ENCODE data around the gene AOAH. TPM values are rescaled to one million over a fixed set of nuclear protein-coding genes. Genes with fewer than 3 reads are reported as not detected.
"Not testable (repeated sequence)": the region's sequence is repeated elsewhere in the genome, so short reads cannot be mapped to it uniquely, and the experiment has no call there.

AOAH gene
- total RNA-seq, 1 donor from 2014 or later: 3.3 TPM

GRCh38 chr7:36521133-36521532, 203.2 kb downstream of the AOAH start:
- DNase-seq (ENCODE audit: low spot score) (no peak), ATAC-seq (no peak)

- ATAC-seq (no peak), DNase-seq (ENCODE audit: low spot score) (no peak)
Measured at GRCh38 chr7:36515847-36516246, 208.4 kb downstream of the AOAH start.

- DNase-seq (ENCODE audit: low spot score): no peak
- ATAC-seq: no peak
Measured at GRCh38 chr7:36514289-36515243, 209.7 kb downstream of the AOAH start.

- ATAC-seq (no peak), DNase-seq (ENCODE audit: low spot score) (no peak)
Measured at GRCh38 chr7:36513393-36513792, 210.9 kb downstream of the AOAH start.

GRCh38 chr7:36512616-36513015, 211.7 kb downstream of the AOAH start:
- DNase-seq (ENCODE audit: low spot score) (no peak), ATAC-seq (no peak)

- ATAC-seq (no peak), DNase-seq (ENCODE audit: low spot score) (no peak)
Measured at GRCh38 chr7:36509962-36510361, 214.3 kb downstream of the AOAH start.

- DNase-seq (ENCODE audit: low spot score) (no peak), ATAC-seq (no peak)
Measured at GRCh38 chr7:36507475-36508440, 216.5 kb downstream of the AOAH start.

- ATAC-seq (no peak), DNase-seq (ENCODE audit: low spot score) (no peak)
Measured at GRCh38 chr7:36506820-36507219, 217.5 kb downstream of the AOAH start.

GRCh38 chr7:36506130-36506798, 218.0 kb downstream of the AOAH start:
- ATAC-seq (no peak), DNase-seq (ENCODE audit: low spot score) (no peak)

GRCh38 chr7:36504617-36505016, 219.7 kb downstream of the AOAH start:
- not testable (repeated sequence) for ATAC-seq; DNase-seq (ENCODE audit: low spot score)

- DNase-seq (ENCODE audit: low spot score); ATAC-seq: not testable (repeated sequence)
Measured at GRCh38 chr7:36504216-36504615, 220.1 kb downstream of the AOAH start.

- ATAC-seq: no peak
- no peak for DNase-seq (ENCODE audit: low spot score)
Measured at GRCh38 chr7:36497775-36498174, 226.5 kb downstream of the AOAH start.

- not testable (repeated sequence) for DNase-seq (ENCODE audit: low spot score); ATAC-seq
Measured at GRCh38 chr7:36497176-36497575, 227.1 kb downstream of the AOAH start.

GRCh38 chr7:36496576-36496975, 227.7 kb downstream of the AOAH start:
- ATAC-seq (no peak), DNase-seq (ENCODE audit: low spot score) (no peak)

- ATAC-seq: no peak
Measured at GRCh38 chr7:36491317-36491716, 233.0 kb downstream of the AOAH start.

GRCh38 chr7:36490419-36490830, 233.9 kb downstream of the AOAH start:
- ATAC-seq: no peak
- no peak for DNase-seq (ENCODE audit: low spot score)

More at GRCh38 chr7:36491317-36491716, 233.0 kb downstream of the AOAH start:
- no peak for DNase-seq (ENCODE audit: low spot score)

- not testable (repeated sequence) for ATAC-seq; DNase-seq (ENCODE audit: low spot score)
Measured at GRCh38 chr7:36488672-36489071, 235.6 kb downstream of the AOAH start.

- DNase-seq (ENCODE audit: low spot score): no peak
- peak; percentile 90 for ATAC-seq
Measured at GRCh38 chr7:36487756-36488336, 236.4 kb downstream of the AOAH start.

- ATAC-seq (no peak), DNase-seq (ENCODE audit: low spot score) (no peak)
Measured at GRCh38 chr7:36486336-36486735, 238.0 kb downstream of the AOAH start.

GRCh38 chr7:36484265-36484664, 240.0 kb downstream of the AOAH start:
- ATAC-seq (no peak), DNase-seq (ENCODE audit: low spot score) (no peak)
